GM19193 (cell line): ENCODE data around the gene LINGO4.

Experiments used
- POLR2A ChIP-seq: IDR thresholded peaks from 4 replicates; pipeline ENCODE4 v1.6.1; 2011; ENCODE audit not compliant: insufficient read depth, insufficient read length; ENCODE audit errors: extremely low read depth

LINGO4 gene

DNA sequence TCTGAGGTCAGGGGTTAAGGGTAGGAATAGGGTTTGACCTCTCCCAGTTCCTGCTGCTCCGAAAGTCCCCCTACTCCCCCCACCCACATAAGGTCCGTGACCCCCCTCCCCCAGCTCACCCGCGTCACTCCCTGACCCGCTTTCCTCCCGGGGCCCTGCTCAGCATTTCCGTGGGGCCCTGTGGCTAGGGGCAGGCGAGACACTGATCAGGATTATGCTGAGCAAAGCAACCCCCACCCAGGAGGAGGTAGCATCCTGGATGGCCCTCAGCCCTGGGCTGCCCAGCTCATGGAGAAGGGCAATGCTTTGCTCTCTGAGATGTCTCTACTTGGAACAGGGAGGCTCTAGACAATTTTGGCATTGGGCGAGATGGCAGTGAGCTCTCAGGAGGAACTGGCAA lies 22.6 kb upstream of the LINGO4 start:
- no peak for TF ChIP-seq POLR2A

GRCh38 chr1:151825751-151826660 lies 20.8 kb upstream of the LINGO4 start:
- TF ChIP-seq POLR2A, result no peak

GRCh38 chr1:151825204-151825603 lies 20.0 kb upstream of the LINGO4 start:
- TF ChIP-seq POLR2A, result no peak

DNA sequence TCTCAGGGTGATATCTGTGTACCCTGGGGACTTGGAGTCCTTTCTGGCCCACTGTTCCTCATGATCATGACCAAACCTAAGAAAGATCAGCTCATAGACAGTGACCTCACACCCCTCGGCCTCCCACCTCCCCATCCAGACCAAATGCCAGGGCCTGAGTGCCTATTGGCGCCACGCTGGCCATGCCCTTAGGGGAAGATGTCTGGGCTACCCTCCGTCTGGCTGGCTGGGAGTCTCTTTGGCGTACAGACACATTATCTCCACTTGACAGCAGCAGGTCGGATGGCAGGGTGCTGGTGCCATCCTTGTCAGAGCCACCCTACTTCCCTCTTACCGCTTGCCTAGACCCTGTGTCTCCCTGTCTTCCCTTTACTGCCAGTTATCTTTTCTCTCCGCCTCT lies 18.0 kb upstream of the LINGO4 start:
- TF ChIP-seq POLR2A, result no peak

GRCh38 chr1:151822404-151822803 lies 17.2 kb upstream of the LINGO4 start:
- no peak for TF ChIP-seq POLR2A

DNA sequence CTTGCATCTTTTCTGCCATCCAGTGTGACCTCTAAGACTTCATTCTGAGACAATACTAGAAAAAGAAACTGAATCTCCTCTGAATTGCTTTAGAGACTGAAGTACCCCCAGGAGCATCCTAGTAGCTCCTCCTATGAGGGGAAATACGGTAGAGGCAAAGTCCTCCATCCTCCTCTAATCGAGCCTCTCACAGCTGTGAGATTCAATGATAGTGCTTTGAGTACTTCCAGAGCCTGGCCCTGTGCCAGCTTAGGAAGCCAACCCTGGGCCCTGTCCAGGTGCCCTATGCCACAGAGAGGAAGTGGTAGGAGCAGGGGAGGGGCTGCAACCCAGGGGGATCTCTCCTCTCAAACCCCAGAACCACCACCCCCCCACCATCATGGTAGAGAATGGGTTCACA lies 15.7 kb upstream of the LINGO4 start:
- TF ChIP-seq POLR2A, result no peak

- TF ChIP-seq POLR2A, result no peak
Measured at GRCh38 chr1:151819976-151820623, 14.9 kb upstream of the LINGO4 start.

- no peak for TF ChIP-seq POLR2A
Measured at GRCh38 chr1:151819227-151819835, 14.1 kb upstream of the LINGO4 start.

GRCh38 chr1:151817353-151817730 lies 12.1 kb upstream of the LINGO4 start:
- no peak for TF ChIP-seq POLR2A

DNA sequence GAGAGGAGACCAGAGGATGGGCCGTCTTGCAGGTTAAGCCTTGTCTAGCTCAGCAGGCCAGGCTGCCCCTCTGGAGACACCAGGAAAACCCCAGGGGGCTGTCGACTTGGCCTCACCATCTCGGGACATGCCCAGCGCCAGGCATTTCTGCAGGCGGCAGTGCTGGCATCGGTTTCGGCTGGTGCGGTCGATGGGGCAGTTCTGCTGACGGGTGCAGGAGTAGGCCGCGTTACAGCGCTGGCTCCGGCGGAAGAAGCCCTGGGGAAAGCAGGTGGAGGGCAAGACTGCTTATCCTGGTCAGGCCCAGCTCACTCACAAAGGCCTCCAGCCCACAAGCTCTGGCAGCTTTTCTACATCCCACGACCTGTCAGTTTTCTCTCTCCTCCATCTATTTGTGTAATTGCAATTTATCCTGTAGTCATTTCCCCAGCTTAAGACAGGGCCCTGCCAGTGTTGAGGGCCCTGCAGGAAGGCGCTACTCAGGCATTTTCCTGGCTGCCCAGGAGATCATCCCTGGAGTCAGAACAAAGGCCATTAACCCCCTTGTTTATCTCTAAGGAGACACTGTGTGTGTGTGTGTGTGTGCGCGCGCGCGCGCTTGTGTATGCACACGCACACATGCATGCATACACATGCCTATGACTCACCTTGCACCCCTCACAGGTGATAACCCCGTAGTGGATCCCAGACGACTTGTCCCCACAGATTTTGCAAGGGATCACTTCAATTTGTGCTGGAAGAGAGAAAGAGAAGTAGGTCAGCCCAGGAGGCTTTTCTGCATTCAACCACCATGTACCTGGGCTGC lies 11.5 kb upstream of the LINGO4 start:
- TF ChIP-seq POLR2A, result no peak

DNA sequence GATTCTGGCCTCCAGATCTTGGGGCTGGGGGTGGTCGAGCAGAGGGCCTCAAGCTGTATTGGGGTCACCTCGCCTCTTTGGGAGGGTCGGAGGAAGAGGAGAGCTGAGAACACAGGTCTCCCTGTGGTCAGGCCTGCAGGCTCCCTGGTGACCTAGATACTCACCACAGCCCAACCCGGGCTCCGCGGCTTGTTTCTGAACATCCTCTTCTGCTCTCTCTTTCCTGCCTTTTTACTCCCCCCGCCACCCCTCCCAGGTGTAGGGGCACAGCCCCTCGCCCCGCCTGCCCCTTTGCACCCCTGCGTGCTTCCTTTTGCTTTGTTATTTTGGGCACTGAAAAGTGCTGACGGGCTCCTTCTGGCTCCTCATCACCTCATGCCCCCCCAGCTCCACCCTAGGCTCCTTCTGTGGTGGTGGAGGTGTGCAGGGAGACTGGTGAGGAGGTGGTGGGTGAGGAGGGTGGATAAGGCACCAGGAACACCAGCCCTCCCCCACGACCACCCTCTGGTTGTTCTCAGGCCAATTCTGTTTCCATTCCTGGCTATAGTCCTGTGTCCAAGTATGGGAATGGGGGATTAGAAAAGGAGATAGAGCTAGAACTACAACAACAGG lies 10.6 kb upstream of the LINGO4 start:
- TF ChIP-seq POLR2A, result no peak

DNA sequence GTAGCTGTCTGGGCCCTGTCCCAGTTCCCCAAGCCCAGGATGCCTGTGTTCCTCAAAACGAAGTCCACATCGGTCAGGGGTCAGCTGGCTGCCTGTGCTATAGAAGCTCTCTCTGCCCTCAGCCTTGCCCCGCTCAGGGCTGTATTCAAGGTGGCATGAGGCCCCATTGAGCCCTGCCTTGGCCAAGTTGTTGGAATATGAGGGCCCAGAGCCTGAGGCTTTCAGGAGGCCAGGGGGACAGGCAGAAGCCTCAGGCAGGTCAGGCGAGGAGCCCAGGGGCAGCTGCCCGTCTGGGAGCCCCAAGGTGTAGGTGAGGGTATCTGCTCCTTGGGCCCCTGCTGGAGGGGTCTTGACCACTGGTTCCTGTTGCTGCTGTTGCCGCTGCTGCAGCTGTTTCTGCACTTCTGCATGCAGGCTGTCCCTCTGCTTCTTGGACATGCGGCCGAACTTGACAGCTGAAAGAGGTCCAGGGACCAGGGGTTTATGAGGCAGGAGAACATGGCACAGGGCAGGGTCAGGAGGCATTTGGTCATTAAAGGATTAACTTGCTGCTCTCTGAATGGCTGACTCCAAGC lies 9.8 kb upstream of the LINGO4 start:
- TF ChIP-seq POLR2A, result no peak

GRCh38 chr1:151814426-151814825 lies 9.2 kb upstream of the LINGO4 start:
- TF ChIP-seq POLR2A, result no peak
